ENCODE measurements around the gene USP53.
A peak's percentile ranks its signal among the peaks of the same experiment; 100 is the strongest.
"Not testable (repeated sequence)": the region's sequence is repeated elsewhere in the genome, so short reads cannot be mapped to it uniquely, and the experiment has no call there.

Gene USP53

DNA sequence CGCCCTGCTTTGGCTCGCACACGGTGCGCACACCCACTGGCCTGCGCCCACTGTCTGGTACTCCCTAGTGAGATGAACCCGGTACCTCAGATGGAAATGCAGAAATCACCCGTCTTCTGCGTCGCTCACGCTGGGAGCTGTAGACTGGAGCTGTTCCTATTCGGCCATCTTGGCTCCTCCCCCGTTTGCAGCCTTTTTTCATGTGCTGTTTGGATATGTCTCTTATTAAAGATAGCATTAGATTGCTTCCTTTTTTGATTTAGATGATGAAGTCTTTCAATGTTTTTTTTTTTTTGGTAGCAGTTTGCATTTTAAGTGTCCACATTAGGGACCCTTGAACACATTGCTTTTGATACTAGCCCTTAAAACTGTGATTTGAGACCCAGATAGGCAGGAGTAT is 67.4 kb downstream of the USP53 start:
- not testable (repeated sequence) for DNase-seq

DNA sequence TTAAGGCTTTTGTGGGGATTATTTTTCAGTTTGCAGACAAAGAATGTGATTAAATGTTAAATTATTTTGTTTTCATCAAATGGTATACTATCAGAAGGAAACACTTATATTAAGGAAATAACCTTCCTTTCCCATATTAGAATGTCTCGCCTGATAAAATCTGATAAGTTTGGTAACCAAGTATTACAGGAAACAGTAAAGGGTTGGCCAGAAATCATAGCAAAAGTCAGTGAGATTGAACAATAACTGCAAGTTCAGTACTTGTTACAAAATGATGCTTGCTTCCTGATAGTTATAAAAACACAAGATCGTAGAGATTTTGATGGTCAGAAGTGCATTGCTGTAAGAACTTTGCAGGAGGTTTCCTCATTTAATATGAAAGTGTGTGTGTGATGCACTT is 68.9 kb downstream of the USP53 start:
- no peak for DNase-seq

DNA sequence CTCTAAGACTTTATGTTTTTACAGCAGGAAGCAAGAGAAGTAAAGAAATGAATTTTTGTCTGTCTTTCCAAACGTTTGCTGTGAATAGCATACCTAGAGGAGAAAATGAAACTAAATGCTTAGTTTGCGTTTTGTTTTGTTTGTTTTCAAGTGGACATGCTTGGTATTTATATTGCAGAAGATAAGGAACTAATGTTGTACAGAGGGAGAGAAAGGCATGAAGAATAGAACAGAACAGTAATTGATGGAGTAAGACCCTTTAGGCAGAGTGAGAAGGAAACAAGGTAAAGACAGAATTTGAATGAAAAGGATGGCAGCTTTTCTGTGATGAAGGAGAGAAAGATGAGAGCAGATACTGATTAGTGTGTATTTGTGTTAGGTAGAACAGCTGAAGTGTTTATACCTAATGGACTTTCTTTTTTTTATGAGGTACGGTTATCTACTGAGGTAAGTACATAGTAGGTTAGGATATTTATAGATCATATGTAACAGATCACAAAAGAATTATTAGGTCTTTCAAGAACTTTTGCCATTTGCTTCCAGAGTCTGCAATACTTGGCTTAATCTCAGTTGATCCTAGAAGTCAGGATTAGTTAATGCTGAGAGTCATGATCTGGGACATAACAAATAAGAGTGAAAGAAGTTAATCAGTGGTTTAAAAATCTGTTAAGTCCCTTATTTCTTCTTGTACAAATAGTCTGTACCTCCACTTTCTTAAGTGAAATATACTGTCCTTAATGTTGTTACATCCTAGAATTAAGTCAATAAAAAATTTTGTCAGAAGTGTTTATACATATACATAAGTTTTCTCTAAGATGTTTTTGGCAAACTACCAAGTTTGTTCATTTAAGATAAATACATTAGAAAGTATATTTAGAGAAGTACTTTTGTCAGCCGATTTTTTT is 72.6 kb downstream of the USP53 start:
- DNase-seq: peak; percentile 20

DNA sequence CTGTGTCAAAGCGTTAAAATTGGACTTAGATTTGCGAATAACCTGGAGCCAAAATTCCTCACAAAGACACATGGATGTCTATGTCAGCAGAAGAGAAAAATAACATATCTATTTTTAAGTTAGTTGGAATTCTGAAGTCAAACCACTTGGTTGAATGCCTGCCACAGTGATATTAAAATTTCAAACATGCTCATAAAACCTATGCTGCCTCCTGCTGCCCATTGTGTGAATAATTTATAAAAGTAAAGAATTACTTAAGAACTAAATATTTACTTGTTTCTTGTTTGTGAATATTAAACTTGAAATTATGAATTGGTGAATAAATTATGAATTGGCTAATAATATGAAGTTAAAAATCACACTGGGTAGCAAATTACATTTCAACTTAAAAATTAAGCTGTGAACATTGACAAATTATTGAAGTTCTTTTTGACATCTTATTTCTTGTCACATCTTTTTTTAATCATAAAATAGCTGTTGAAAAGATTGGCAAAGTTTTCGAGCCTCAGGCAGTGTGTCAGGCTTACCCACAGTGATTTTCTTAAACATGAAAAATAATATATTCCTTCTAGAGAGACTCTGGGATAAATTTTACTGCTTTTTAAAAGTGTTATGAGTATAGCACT is 74.0 kb downstream of the USP53 start:
- peak; percentile 67 for DNase-seq

DNA sequence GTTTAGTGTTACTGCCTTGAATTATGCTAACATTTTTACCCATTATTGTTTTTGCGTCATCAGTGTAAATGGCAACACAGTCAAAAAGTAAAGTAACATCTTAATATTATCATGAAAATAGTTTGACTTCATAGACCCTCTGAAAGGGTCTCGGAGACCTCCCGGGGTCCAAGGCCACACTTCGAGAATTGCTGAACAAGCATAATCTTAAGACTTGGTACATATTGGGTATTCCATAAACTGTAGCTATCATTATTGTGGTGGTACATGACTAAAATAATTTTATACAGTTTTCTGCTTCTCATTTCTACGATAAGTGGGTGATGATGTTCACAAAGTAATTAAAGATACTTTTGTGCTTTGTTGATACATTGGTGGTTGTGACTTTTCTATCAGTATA is 76.8 kb downstream of the USP53 start:
- DNase-seq: no peak

DNA sequence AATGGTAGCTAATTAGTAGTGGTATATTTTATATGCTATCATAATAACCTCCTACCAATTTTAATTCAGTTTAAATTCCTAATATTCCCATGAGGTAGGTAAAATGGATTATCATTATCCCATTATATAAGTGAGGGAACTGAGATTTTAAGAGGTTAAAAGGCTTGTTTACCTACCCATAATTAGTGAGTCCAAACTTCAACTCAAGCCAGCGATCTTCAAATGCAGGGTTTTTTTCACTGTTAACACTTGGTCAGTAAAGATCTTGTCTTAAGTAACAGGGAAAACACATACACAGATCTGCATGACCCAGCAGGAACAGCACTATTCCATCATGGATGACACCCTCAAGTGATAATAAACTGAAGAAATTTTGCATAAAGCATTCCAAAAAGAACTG is 78.1 kb downstream of the USP53 start:
- no peak for DNase-seq

DNA sequence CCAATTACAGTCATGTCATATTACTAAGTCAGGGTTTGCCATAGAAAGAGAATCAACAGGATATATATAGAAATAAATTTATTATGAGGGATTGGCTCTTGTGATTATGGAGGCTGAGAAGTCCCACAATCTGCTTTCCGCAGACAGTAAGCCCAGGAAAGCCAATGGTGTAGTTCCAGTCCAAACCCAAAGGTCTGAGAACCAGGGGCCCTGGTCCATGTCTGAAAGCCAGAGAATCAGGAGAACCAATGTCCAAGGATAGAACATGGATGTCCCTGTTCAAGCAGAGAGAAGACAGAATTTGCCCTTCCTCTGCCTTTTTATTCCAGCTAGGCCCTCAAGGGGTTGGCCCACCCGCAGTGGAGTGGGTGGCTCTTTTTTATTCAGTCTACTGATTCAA is 83.8 kb downstream of the USP53 start:
- DNase-seq: no peak

DNA sequence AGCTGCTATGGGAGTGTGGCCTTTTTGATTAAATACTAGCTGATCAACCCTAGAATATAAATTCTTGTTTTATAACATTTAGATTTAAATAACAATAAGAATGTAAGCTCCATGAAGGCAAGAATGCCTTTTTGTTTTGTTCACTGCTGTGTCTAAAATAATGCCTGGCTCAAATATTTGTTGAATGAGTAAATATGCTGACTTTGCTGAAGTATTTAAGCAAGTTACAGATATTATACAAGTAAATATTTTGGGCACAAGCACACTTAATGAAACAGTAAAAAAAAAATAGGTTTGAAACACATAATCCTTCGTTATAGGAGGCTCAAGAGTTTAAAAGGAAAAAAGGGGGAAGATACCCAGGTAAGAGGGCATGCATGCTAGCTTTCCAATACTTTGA is 85.3 kb downstream of the USP53 start:
- no peak for DNase-seq

DNA sequence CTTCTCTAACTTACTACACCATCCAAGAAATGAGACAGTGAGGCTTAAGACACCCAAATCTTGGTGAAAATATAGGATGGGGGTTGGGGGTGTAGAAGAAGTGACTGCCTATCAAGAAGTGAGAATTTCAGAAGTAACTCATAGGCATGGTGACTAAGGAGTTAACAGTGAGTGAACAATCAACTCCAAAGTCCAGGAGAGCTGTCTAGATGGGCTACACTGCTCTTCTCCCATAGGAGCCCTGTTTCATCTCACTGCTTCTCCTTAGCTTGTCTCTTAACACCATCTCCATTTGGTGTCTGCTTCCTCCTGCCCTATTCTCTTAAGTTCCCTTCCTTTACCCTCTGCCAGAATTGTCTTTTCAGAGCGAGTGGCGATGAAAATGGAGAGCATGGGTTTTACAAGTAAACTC is 86.8 kb downstream of the USP53 start:
- peak; percentile 23 for DNase-seq

DNA sequence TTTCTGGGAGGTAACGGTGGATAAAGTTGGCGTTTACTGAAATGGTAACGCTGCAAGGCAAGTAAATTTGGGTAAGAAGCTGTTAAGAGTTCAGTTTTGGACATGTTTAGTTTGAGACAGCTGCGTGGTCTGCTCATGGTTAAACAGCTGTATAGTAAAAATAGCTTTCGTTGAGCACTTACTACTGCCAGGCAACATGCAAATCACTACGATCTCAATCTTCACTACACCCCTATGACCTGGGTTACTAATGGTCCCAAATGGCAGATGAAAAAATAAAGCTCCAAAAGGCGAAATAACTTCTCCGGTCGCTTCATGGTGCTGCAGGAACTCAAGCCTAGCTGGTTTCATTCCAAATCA is 87.2 kb downstream of the USP53 start:
- DNase-seq: no peak

DNA sequence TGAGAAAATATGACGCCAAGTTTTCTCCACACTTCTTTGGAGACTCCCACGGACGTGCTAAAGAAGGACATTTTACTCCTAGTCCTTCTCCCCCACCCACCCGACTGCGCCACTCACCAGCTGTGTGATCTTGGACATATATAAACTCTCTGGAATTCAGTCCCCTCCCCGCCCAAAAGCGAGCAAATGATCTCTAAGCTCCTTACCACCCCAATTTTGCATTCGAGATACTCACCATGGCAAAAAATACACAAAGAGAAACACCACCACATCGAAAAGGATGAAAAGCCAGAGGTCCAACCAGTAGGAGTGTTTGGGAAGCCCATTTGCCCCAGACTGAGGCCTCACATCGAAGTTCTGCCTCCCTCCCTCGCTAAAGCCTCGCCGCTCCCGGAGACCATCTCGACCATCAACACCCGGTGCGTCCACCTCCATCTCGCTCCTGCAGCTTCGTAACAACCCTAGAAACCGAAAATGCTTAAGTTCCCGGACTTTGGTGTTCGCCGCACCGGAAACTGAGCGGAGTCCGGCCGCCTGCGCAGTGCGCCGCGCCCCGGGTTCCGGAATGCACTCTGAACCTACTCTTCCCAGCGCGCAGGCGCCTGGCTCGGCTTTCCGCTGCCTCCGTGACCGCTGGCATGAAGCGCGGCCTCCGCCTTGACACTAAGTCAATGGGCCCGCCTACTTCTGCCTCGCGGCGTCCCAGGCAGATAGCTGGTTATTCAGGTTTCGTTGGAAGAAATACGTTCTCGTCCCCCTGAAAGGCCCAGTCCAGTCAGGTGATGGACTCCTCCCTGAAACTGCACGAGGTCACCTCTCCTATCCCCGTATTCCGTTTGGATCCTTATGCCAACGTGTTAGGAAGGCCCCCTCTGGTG is 87.8 kb downstream of the USP53 start:
- DNase-seq: peak; percentile 94

DNA sequence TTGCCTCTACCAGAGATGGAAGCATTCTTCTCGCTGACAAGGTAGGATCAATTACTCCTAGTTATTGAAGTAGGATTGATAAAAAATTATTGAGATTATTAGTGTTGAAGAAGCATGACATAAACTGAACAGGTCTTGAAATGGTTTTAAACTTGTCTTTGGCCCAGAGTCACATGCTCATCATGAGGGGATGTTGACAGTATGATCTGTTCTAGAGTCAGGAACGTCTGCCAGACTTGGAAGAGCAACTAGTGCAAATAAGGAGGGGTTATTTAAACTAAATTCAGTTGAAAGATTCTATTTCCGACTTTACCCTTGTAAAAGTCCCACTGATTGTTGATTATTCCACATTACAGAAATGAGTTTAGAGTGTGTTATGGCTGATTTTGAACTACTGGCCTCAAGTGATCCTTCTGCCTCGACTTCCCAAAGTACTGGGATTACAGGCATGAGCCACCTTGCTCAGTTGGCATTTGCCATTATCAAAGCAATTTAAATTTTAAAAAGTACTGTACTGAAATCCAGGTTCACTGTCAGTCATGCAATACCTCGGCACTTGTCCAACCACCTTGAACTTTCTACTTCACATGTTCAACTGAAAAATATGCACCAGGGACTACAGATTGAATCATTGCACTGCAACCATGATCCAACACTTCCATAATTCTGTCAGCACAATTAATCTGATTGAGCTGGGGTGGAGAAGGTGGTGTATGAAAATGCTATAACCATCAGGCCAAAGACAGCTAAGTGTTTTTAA is 89.7 kb downstream of the USP53 start:
- DNase-seq: no peak

DNA sequence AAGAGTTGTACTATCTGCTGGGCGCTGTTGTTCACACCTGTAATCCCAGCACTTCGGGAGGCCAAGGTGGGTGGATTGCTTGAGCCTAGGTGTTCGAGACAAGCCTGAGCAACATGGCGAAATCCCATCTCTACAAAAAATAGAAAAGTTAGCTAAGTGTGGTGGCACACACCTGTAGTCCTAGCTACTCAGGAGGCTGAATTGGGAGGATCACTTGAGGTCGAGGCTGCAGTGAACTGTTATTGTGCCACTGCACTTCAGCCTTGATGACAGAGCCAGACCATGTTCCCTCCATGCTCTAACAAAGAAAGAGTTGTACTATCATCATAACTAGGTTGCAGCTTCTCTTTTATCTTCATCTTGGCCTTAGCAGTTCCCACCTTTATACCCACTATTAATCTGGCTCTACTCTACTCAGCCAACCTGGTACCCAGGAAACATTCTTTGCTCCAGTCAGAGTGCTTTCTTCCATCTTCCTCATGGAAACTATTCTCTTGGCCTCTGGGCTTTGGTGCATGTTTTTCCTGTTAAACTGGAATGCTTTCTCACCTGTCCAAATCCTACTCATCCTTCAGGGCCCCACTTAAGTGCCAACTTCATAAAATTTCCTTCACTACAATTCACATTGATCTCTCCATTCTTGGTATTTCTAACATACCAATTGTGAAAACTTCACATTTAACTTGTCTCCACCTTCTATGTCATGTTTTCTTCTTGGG is 91.2 kb downstream of the USP53 start:
- DNase-seq: no peak

DNA sequence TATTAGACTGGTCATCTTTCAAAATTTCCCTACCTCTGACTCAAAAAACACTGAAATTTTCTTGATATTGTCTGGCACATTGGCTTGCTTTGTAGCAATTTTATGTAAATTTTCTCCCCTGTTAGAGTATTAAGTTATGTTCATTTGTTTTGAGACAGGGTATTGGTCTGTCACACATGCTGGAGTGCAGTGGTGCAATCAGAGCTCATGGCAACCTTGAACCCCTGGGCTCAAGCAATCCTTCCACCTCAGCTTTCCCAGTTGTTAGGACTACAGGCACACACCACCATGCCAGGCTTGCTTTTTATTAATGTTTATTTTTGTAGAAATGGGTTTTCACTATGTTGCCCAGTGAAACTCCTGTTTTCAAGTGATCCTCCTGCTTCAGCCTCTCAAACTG is 91.9 kb downstream of the USP53 start:
- DNase-seq: no peak

DNA sequence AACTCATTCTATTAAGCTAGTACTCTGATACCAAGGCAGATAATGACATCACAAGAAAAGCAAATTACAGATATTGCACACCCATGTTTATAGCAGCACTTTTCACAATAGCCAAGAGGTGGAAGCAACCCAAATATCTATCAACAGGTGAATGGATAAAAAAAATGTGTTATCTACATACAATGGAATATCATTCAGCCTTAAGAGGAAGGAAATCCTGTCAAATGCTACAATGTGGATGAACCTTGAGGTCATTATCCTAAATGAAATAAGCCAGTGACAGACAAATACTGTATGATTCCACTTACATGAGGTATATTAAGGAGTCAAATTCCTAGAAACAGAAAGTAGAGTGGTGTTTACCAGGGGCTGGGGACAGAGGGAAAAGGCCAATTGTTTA is 95.1 kb downstream of the USP53 start:
- no peak for DNase-seq

DNA sequence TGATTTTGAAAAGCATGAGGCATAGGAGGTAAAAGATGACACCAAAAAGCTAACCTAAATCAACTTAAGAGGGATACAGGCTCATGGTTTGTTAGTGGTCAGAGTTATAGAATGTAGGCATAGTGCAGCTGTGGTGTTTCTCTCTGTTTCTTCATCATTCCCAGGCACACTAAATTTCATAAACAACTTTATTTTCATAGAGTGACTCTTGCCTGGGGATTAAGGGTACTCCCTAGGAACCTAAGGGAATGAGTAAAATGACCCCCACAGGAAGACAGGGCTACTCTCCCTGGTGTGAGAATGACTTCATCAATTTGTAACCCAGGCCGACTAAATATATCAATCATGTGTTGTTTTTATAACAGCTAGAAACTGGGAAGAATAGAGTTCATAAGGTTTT is 98.3 kb downstream of the USP53 start:
- no peak for DNase-seq

DNA sequence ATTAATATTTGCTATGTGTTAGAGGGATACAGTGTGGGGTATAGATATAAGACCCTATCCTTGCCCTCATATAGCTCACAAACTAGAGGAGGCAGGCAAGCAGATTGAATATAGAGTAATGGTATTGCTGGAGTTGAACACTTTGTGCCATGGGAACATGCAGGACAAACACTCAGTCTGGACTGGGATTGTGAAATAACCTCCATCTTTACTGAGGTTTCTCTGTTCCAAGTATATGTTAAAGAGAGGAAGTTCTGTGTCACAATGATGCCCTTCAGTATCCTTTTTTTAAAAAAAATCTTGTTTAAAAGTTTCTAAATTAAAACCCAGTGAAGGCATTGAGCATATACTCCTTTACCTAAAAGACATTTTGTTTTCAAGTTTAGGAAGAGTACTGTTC is 100.7 kb downstream of the USP53 start:
- no peak for DNase-seq

DNA sequence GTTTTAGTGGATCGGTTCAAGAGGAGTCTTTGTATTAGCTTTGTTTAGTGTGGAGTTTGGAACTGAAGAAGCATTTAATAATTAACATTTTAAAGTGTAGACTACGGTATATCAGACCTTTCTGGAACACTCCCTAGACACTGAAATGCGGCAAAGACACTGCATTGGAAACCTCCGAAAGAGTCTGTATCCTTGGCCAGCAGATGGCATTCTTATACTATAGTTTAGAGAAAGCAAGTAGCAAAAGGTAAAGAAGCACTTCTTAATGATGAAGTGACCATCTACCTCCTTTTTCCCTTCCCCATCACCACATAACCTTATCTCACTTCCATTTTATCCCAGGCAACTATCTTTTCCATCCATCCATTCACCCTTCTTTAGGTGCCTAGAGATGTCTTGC is 101.8 kb downstream of the USP53 start:
- DNase-seq: peak; percentile 45

DNA sequence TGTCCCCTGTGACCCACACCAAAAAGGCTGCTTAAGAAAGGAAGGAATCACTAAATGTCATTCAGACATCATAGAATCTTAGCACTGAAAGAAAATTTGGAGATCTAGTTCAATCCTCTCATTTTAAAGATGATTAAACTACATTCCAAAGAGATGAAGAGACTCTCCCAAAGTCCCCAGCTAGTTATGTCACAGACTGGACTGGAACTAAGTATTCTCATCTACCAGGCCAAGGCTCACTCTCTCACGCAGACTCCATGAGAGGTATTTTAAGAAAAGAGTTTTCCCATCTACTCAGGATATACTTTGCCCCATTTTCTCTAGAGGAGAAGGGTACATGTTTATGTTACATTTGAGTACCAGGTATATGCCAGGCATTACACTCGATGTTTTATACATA is 102.5 kb downstream of the USP53 start:
- peak; percentile 37 for DNase-seq

DNA sequence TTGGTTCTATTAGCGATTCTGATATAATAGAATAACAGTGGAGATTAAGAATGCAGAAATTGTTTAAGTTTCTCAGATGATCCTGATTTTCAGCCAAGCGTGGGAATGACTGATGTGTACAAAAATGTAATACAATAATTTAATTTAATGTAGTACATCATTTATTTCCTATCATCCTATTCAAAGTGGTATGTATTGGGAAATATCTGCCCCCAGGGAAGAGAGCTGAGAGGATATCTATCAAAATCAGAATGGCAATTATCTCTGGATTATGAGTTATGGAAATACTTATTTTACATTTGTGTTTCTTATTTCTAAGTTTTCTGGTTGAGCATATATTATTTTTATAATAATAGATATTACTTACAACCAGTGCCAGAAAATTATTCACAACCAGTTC is 105.5 kb downstream of the USP53 start:
- DNase-seq: no peak

DNA sequence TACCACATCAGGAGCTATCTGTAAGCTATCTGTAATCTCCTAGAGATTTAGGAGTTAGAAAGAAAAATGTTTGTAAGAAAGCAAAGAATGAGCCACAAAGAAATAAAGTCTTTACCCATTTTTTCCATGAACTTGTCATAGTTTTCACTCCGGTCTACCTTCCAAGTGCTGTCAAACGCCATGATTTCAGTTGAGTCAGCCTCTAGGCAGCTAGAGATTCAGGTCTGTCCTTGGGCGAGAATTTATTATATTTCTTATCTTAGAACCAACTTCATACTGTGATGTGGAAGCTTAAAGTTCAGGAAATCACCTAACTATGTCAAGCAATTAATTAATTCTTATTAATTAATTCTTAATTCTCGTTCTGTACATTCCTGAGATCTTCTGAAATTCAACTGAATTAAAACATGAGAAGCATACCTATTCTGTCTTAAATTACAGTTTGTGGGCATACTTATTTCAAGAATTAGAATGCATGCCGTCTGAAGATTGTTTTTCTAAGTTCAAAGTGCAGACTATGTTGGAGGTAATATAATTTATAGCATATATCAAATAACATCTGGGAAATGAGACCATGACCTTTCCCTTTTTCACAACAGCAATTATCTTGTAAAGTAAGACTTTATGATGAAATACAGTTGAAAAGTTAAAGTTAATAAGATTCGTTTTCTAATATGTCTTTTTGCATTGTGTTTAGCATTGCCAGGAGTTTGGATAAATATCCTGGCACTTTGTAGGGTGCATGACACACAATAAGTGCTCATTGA is 109.6 kb downstream of the USP53 start, which contains the start of gene FABP2:
Gene FABP2, minus strand, starts transcription at position 218 of the 767 bp plus-strand sequence. Its CDS starts 36 bp downstream, at position 182.
- DNase-seq: no peak

Data from EL (cell line).